Measurements from ENCODE around the gene IRX2.

IRX2 gene

GRCh38 chr5:2749514-2750025, 1.9 kb downstream of the IRX2 start:
- no peak for DNase-seq (ENCODE audit: low spot score)
- in situ Hi-C loops (cut with MboI; ENCODE audit: low sequenced_read_pairs, unreplicated experiment) = no loop called here
- TF ChIP-seq, protein P1, sequence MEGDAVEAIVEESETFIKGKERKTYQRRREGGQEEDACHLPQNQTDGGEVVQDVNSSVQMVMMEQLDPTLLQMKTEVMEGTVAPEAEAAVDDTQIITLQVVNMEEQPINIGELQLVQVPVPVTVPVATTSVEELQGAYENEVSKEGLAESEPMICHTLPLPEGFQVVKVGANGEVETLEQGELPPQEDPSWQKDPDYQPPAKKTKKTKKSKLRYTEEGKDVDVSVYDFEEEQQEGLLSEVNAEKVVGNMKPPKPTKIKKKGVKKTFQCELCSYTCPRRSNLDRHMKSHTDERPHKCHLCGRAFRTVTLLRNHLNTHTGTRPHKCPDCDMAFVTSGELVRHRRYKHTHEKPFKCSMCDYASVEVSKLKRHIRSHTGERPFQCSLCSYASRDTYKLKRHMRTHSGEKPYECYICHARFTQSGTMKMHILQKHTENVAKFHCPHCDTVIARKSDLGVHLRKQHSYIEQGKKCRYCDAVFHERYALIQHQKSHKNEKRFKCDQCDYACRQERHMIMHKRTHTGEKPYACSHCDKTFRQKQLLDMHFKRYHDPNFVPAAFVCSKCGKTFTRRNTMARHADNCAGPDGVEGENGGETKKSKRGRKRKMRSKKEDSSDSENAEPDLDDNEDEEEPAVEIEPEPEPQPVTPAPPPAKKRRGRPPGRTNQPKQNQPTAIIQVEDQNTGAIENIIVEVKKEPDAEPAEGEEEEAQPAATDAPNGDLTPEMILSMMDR (IDR thresholded peaks at IDR 0.05; ENCODE audit: borderline replicate concordance, control extremely low read depth, extremely low read depth, insufficient read depth, missing control alignments) = no peak

- no peak for DNase-seq (ENCODE audit: low spot score)
- TF ChIP-seq, protein P1 (IDR thresholded peaks at IDR 0.05; ENCODE audit: borderline replicate concordance, control extremely low read depth, extremely low read depth, insufficient read depth, missing control alignments) = no peak
- in situ Hi-C loops (cut with MboI; ENCODE audit: low sequenced_read_pairs, unreplicated experiment) = no loop called here
Measured at GRCh38 chr5:2748861-2749513, 2.5 kb downstream of the IRX2 start.

DNA sequence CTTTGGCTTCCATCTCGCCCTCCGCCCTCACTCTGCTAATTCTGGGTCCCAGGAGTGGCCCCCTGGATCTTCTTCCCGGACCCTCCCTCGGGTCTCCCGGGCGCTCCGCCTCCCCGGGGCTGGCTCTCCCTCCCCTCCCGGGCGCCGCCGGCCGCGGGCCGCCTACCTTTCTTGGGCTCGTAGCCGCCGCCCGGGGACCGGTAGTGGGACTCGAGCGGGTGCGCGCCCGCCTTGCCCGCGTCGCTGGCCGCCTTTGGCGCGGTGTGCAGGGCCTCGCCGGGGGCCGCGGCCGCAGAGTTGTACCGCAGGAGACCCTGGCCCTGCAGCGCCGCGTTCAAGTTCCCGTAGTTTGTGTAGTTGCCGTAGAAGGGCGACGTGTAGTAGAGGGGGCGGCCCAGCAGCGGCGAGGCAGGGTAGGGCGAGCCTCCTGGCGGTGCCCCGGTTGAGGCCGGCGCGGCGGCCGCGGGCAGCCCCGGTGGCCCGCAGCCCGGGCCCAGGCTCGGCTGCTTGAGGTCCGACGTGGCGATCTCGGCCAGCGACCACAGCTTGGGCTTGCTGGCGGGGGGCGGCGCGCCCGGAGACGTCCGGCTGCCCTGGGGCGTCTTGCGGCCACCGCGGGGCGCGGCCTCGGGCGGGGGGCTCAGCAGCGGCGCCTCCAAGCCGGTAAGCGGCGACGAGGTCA, 3.2 kb downstream of the IRX2 start:
- in situ Hi-C loops (cut with MboI; ENCODE audit: low sequenced_read_pairs, unreplicated experiment) = no loop called here
- TF ChIP-seq, protein P1 (IDR thresholded peaks at IDR 0.05; ENCODE audit: borderline replicate concordance, control extremely low read depth, extremely low read depth, insufficient read depth, missing control alignments) = no peak
- DNase-seq (ENCODE audit: low spot score) = no peak

DNA sequence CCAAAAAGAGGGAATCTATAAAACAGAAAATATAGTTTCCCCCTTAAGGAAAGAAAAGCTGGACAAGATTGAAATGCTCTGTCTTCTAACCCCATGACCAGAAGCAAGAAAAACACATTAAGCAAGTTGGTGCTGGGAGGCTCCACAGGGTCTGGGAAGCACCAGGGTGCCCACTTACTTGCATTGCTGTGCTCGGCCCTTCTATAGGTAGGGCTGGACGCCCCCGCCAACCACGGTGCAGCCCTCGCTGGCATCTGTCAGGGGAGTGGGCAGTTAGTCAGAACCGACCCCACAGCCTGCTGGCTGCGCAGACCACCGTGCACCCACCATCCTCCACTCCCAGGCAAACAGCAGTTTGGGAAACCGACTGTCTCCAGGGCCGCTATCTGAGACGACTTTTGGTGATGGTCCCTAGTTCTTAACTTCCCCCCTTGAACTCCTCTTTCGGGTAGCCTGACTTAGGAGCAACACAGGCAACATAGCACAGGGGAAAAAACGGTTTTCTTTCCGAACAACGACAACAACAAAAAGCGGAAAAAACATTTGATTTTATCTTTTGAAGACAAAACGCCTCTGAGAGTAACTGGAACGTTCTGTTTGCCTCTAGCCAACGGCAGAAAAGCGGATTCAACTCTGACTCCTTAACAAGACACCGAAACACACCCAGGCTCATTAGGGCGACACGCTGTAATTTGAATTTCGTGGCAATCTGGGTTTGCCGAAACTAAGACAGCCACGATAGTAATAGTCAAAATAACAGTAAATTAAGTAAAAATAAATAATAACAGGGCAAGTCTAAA, 3.9 kb downstream of the IRX2 start:
- TF ChIP-seq, protein P1 (IDR thresholded peaks at IDR 0.05; ENCODE audit: borderline replicate concordance, control extremely low read depth, extremely low read depth, insufficient read depth, missing control alignments) = no peak
- DNase-seq (ENCODE audit: low spot score) = no peak
- in situ Hi-C loops (cut with MboI; ENCODE audit: low sequenced_read_pairs, unreplicated experiment) = no loop called here

DNA sequence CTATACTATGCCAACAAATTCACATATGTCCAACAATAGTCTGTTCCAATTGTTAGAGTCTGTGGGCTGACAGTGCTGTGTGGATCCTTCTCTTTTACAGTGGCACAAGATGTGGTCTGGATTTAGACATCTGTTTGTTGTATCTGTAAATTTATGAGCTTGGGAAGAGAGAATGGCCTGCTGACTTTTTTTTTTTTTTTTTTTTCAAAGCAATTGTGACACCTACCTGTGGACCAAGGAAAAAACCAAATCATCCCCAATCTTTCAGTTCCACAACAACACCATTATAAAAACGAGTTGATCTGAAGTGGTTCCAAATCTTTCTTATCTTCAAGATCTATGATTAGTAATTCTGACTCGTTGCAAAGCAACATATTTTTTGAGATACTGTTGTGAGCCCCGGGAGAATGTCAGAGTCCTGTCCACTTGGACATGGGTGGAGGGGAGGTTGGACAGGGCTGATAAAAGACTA, 4.9 kb downstream of the IRX2 start:
- no peak for DNase-seq (ENCODE audit: low spot score)
- TF ChIP-seq, protein P1 (IDR thresholded peaks at IDR 0.05; ENCODE audit: borderline replicate concordance, control extremely low read depth, extremely low read depth, insufficient read depth, missing control alignments) = no peak
- in situ Hi-C loops (cut with MboI; ENCODE audit: low sequenced_read_pairs, unreplicated experiment) = no loop called here

- TF ChIP-seq, protein P1 (IDR thresholded peaks at IDR 0.05; ENCODE audit: borderline replicate concordance, control extremely low read depth, extremely low read depth, insufficient read depth, missing control alignments) = no peak
- in situ Hi-C loops (cut with MboI; ENCODE audit: low sequenced_read_pairs, unreplicated experiment) = no loop called here
- DNase-seq (ENCODE audit: low spot score) = no peak
Measured at GRCh38 chr5:2744485-2744884, 7.0 kb downstream of the IRX2 start.

Data from GM13976 (cell line).